Breast epithelium (tissue), 3 donors: ENCODE data around the gene GZMH.

Source experiments
- CTCF ChIP-seq, 3 donors: fragments of 450-650 bp; IDR thresholded peaks; one replicate each; pipeline ENCODE4 v1.5.1; 2016 to 2017; ENCODE audit warnings: antibody characterized with exemption in 3 of 3, mild to moderate bottlenecking in 3 of 3, moderate library complexity in 3 of 3
- POLR2A ChIP-seq: fragments of 450-650 bp; IDR thresholded peaks from one replicate; pipeline ENCODE4 v1.6.1; 2016; ENCODE audit warnings: antibody characterized with exemption, mild to moderate bottlenecking, moderate library complexity
- POLR2AphosphoS5 ChIP-seq, 3 donors: sonication (generic); formaldehyde crosslinking; IDR thresholded peaks; one replicate each; pipeline ENCODE4 v1.6.1; 2017; ENCODE audit warnings: antibody characterized with exemption in 3 of 3

- TF ChIP-seq CTCF (IDR thresholded peaks at IDR 0.05), result no peak
- no peak for TF ChIP-seq POLR2A
- TF ChIP-seq POLR2AphosphoS5 (IDR thresholded peaks at IDR 0.05), result no peak
Observed at GRCh38 chr14:24634158-24634557, 24.7 kb upstream of the GZMH start, which contains the start of gene GZMB.
